B cell (primary cell): ENCODE measurements around the gene RNPC3. TPM values are rescaled to one million over a fixed set of nuclear protein-coding genes. Genes with fewer than 3 reads are reported as not detected.

Experiments used
- ATAC-seq: fragments of 200-7000 bp; cut with Tn5 transposase; one replicate; pipeline ENCODE4 v1.10.0; 2021; ENCODE audit warnings: low read depth, mild to moderate bottlenecking, moderate number of reproducible peaks, moderate library complexity
- CTCF ChIA-PET: fragments of 350-600 bp; sonication (Branson Sonifier 250); formaldehyde crosslinking; loops from one replicate; lab custom pipeline; 2021; ENCODE audit warnings: antibody characterized with exemption, inconsistent platforms; lab: Charles Lee
- POLR2A ChIA-PET: fragments of 350-600 bp; sonication (Branson Sonifier 250); formaldehyde crosslinking; loops from one replicate; lab custom pipeline; 2021; ENCODE audit warnings: antibody characterized with exemption; lab: Charles Lee
- DNase-seq: peaks from one replicate; pipeline ENCODE4 v3.0.0; 2013
- H2AFZ ChIP-seq: 2 replicates; pipeline ENCODE4 v1.6.1; 2012; ENCODE audit warnings: mild to moderate bottlenecking, low read depth, low read length; ENCODE audit not compliant: insufficient read depth, poor library complexity, severe bottlenecking
- H3K27ac ChIP-seq, 2 donors: 1 replicate in 1 of 2; 2 replicates in 1 of 2; pipeline ENCODE4 v1.5.1; 2012 to 2013; ENCODE audit warnings: low read length in 2 of 2, mild to moderate bottlenecking in 2 of 2, moderate library complexity in 1 of 2
- H3K27me3 ChIP-seq, 4 experiments: fragments of 200-600 bp in 1 of 4; sonication (generic) in 1 of 4; replicated peaks in 1 of 4; 1 replicate in 2 of 4; 2 replicates in 2 of 4; pipeline versions ENCODE4 v1.6.1 to v1.7.0; 2013 to 2016; ENCODE audit warnings: low read length in 3 of 4, mild to moderate bottlenecking in 2 of 4, mixed read lengths in 1 of 4, moderate library complexity in 1 of 4; ENCODE audit not compliant: insufficient read depth in 4 of 4, control insufficient read depth in 3 of 4; ENCODE audit errors: control extremely low read depth in 1 of 4
- H3K36me3 ChIP-seq, 2 experiments: replicated peaks in 1 of 2; 1 replicate in 1 of 2; 2 replicates in 1 of 2; pipeline versions ENCODE4 v1.6.1 to v1.7.1; 2013; ENCODE audit warnings: low read length in 1 of 2; ENCODE audit not compliant: insufficient read depth in 2 of 2, control insufficient read depth in 1 of 2; ENCODE audit errors: control extremely low read depth in 1 of 2, extremely low read depth in 1 of 2
- H3K4me1 ChIP-seq, 2 donors: fragments of 200-600 bp in 1 of 2; sonication (generic) in 1 of 2; 1 replicate in 1 of 2; 2 replicates in 1 of 2; pipeline versions ENCODE4 v1.5.1 to v1.6.1; 2013 to 2017; ENCODE audit warnings: low read length in 2 of 2; ENCODE audit not compliant: control insufficient read depth in 2 of 2, insufficient read depth in 2 of 2
- H3K4me2 ChIP-seq: replicated peaks from 2 replicates; pipeline ENCODE3; 2012; ENCODE audit warnings: mild to moderate bottlenecking, low read depth, low read length; ENCODE audit not compliant: poor library complexity, severe bottlenecking
- H3K4me3 ChIP-seq, 5 experiments: fragments of 200-600 bp in 1 of 5; sonication (generic) in 1 of 5; 1 replicate in 3 of 5; 2 replicates in 2 of 5; pipeline versions ENCODE4 v1.5.1 to v1.7.0; 2011 to 2016; ENCODE audit warnings: low read length in 4 of 5, mild to moderate bottlenecking in 4 of 5, low read depth in 2 of 5, control low read depth in 1 of 5, moderate library complexity in 1 of 5; ENCODE audit not compliant: insufficient read depth in 1 of 5; ENCODE audit errors: control extremely low read depth in 1 of 5, extremely low read depth in 1 of 5
- H3K79me2 ChIP-seq: fragments of 200-600 bp; sonication (generic); one replicate; pipeline ENCODE4 v1.6.0; 2016; ENCODE audit warnings: low read length; ENCODE audit not compliant: control insufficient read depth, insufficient read depth
- H3K9ac ChIP-seq: fragments of 200-600 bp; sonication (generic); 2 replicates; pipeline ENCODE4 v1.6.1; 2017; ENCODE audit warnings: mild to moderate bottlenecking, low read length, moderate library complexity
- H3K9me3 ChIP-seq, 3 donors: one replicate each; pipeline versions ENCODE4 v1.6.1 to v1.7.1; 2013; ENCODE audit warnings: low read length in 2 of 3; ENCODE audit not compliant: control insufficient read depth in 2 of 3, insufficient read depth in 1 of 3; ENCODE audit errors: control extremely low read depth in 1 of 3
- H4K20me1 ChIP-seq: 2 replicates; pipeline ENCODE4 v1.6.0; 2012; ENCODE audit warnings: mild to moderate bottlenecking, low read length; ENCODE audit not compliant: insufficient read depth, control insufficient read depth, poor library complexity, severe bottlenecking
- H3K27ac Mint-ChIP-seq: one replicate; pipeline ENCODE4 v1.8.0; 2021; ENCODE audit warnings: mixed read lengths
- H3K27me3 Mint-ChIP-seq: one replicate; pipeline ENCODE4 v1.8.0; 2021; ENCODE audit warnings: mixed read lengths
- H3K4me1 Mint-ChIP-seq: one replicate; pipeline ENCODE4 v1.8.0; 2021; ENCODE audit warnings: mixed read lengths
- H3K4me3 Mint-ChIP-seq: one replicate; pipeline ENCODE4 v1.8.0; 2021; ENCODE audit warnings: mixed read lengths
- H3K9me3 Mint-ChIP-seq: one replicate; pipeline ENCODE4 v1.8.0; 2022; ENCODE audit warnings: mixed read lengths; ENCODE audit not compliant: insufficient read depth
- EZH2 ChIP-seq: IDR thresholded peaks from 2 replicates; pipeline ENCODE4 v1.6.1; 2012; ENCODE audit warnings: borderline replicate concordance, low read depth, mild to moderate bottlenecking, moderate library complexity, low read length; ENCODE audit not compliant: insufficient read depth, poor library complexity, severe bottlenecking
- WGBS: methylation state at CpG from one replicate; pipeline ENCODE4 v1.1.5; 2013; ENCODE audit warnings: missing lambda C conversion rate; ENCODE audit not compliant: insufficient coverage; 5-methylcytosine and 5-hydroxymethylcytosine counted together
- intact Hi-C: fragments of 100-400 bp; cut with micrococcal nuclease; formaldehyde crosslinking; loops from one replicate; pipeline ENCODE4 v1.10.0; 2022
- polyA plus RNA-seq: library from polyadenylated mRNA; depleted of rRNA; stranded (reverse); fragments of >200 nt; gene quantifications from 2 replicates; pipeline ENCODE4 v1.2.3, GENCODE V29; 2012
- total RNA-seq, 2 donors: library from RNA; stranded (reverse); fragments of 120-200 nt in 1 of 2; gene quantifications; 1 replicate in 1 of 2; 2 replicates in 1 of 2; pipeline versions ENCODE4 v1.2.3 to v1.2.4, GENCODE V29; 2013 to 2022
- TF ChIP-seq, protein P1 (sequence below): fragments of 200-600 bp; IDR thresholded peaks from one replicate; pipeline ENCODE4 v1.8.0; 2022; ENCODE audit warnings: antibody characterized with exemption, mild to moderate bottlenecking

RNPC3 gene
- total and polyA plus RNA-seq, 2 donors (not counting 1 experiment from before 2014, with no cell fraction given): 32.0 to 83.6 TPM

DNA sequence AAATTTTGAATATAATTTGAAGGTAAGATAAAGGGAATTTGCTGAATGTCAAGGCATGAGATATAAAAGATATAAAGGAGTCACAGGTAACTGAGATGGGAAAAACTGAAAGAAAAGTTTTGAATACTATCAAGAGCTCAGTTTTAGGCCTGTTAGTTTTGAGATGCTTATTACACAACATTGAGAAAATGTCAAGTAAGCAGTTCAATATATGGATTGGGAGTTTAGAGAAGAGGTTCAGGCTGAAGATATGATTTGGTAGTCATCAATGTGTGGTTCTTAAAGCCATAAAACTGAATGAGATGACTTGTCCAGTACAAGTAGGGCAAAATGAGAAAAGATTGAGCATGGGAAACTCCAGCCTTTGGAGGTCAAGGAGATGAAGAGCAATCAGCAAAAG is 4.7 kb upstream of the RNPC3 start:
- ATAC-seq (no peak), DNase-seq (no peak)
- Histone ChIP-seq H3K36me3 (no peaks in the 10 kb centered on the region), H3K4me3 (no peak overlapping the region), H3K9me3 (no peaks in the 10 kb centered on the region), H3K9ac (no peak overlapping the region), H3K27me3 (no peaks in the 10 kb centered on the region), H3K27ac (no peak overlapping the region), H3K4me1 (peaks cover 4 to 6% of the 10 kb centered on the region in 2 donors), H3K79me2 (peaks cover 3% of the 10 kb centered on the region), H3K4me2 (no peak overlapping the region), H4K20me1 (no peaks in the 10 kb centered on the region), H2AFZ (no peak overlapping the region)
- no peak overlapping the region for H3K27ac Mint-ChIP-seq
- TF ChIP-seq EZH2: no peak
- TF ChIP-seq, protein P1, sequence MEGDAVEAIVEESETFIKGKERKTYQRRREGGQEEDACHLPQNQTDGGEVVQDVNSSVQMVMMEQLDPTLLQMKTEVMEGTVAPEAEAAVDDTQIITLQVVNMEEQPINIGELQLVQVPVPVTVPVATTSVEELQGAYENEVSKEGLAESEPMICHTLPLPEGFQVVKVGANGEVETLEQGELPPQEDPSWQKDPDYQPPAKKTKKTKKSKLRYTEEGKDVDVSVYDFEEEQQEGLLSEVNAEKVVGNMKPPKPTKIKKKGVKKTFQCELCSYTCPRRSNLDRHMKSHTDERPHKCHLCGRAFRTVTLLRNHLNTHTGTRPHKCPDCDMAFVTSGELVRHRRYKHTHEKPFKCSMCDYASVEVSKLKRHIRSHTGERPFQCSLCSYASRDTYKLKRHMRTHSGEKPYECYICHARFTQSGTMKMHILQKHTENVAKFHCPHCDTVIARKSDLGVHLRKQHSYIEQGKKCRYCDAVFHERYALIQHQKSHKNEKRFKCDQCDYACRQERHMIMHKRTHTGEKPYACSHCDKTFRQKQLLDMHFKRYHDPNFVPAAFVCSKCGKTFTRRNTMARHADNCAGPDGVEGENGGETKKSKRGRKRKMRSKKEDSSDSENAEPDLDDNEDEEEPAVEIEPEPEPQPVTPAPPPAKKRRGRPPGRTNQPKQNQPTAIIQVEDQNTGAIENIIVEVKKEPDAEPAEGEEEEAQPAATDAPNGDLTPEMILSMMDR: no peak
- CTCF ChIA-PET: no interaction called here
- peaks cover 13% of the 10 kb centered on the region for H3K4me1 Mint-ChIP-seq
- H3K27me3 Mint-ChIP-seq: no peaks in the 10 kb centered on the region
- intact Hi-C loops: no loop called here
- POLR2A ChIA-PET: no interaction called here
- H3K9me3 Mint-ChIP-seq: no peaks in the 10 kb centered on the region
- H3K4me3 Mint-ChIP-seq: no peak overlapping the region

DNA sequence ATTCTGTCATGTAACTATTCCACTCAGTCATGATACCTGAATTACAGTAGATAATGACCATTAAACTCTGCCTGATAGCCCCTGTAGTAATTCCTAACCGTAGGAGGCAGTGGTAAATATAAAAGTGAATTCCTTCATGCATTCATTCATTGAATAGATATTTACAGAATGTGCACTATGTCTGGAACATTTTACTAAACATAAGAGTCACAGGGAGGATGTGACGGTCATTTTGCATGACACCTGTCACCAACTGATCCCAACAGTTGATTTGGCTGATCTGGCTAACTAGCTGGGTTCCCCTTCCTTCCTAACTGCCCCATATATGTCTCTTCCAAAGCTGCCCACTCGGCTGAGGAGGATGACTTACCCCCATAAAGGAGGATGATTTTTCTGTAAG is 2.2 kb upstream of the RNPC3 start:
- H3K4me1 Mint-ChIP-seq: peaks cover 26% of the 10 kb centered on the region
- H3K27me3 Mint-ChIP-seq: no peaks in the 10 kb centered on the region
- ATAC-seq (no peak), DNase-seq (no peak)
- Histone ChIP-seq H3K9ac (no peak overlapping the region), H3K4me2 (no peak overlapping the region), H3K9me3 (no peaks in the 10 kb centered on the region), H3K27ac (no peak overlapping the region), H3K4me1 (peaks cover 6 to 26% of the 10 kb centered on the region in 2 donors), H4K20me1 (peaks cover 9% of the 10 kb centered on the region), H3K36me3 (peaks cover 0 to 4% of the 10 kb centered on the region in 2 experiments), H3K27me3 (no peaks in the 10 kb centered on the region), H2AFZ (no peak overlapping the region), H3K4me3 (no peak overlapping the region), H3K79me2 (peaks cover 28% of the 10 kb centered on the region)
- no peaks in the 10 kb centered on the region for H3K9me3 Mint-ChIP-seq
- WGBS: no CpG with 5 or more reads among the region's 3 CpGs
- intact Hi-C loops: no loop called here
- CTCF ChIA-PET: no interaction called here
- H3K27ac Mint-ChIP-seq: no peak overlapping the region
- H3K4me3 Mint-ChIP-seq: no peak overlapping the region
- TF ChIP-seq, protein P1: no peak
- POLR2A ChIA-PET: no interaction called here
